Measurements from ENCODE around the gene ZC3H13. TPM values are rescaled to one million over a fixed set of nuclear protein-coding genes. Genes with fewer than 3 reads are reported as not detected.

ZC3H13 gene
- total RNA-seq, 1 donor from 2014 or later: 72.3 TPM

DNA sequence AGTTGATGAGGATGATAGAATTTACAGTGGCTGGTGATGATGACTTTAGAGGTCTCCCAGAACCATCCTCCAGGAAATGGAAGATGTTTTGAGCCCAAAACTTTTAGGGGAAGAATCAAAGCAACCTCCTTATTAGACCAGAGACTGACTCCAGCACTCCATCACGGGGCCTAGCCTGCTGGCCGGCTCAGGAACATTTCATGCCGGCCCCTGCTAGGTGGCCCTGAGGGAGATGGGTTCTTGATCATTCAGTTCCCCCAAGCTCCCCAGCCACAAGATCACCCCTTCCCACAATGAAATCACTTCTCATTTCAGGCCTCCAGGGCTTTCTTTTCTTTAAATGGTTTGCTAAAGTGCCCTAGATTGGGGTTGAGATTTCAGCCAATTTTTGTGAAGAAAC is 121.3 kb downstream of the ZC3H13 start:
- Mint-ChIP-seq H3K27ac (ENCODE audit: unreplicated experiment) (no peak overlapping the region), H3K36me3 (ENCODE audit: unreplicated experiment) (no peaks in the 10 kb centered on the region), H3K27me3 (ENCODE audit: unreplicated experiment) (peaks cover 3% of the 10 kb centered on the region), H3K9me3 (ENCODE audit: unreplicated experiment) (no peaks in the 10 kb centered on the region), H3K4me1 (ENCODE audit: low read depth, unreplicated experiment) (peaks cover under 1% of the 10 kb centered on the region), H3K4me3 (ENCODE audit: unreplicated experiment) (no peak overlapping the region)
- DNase-seq: no peak
- TF ChIP-seq, protein P1, sequence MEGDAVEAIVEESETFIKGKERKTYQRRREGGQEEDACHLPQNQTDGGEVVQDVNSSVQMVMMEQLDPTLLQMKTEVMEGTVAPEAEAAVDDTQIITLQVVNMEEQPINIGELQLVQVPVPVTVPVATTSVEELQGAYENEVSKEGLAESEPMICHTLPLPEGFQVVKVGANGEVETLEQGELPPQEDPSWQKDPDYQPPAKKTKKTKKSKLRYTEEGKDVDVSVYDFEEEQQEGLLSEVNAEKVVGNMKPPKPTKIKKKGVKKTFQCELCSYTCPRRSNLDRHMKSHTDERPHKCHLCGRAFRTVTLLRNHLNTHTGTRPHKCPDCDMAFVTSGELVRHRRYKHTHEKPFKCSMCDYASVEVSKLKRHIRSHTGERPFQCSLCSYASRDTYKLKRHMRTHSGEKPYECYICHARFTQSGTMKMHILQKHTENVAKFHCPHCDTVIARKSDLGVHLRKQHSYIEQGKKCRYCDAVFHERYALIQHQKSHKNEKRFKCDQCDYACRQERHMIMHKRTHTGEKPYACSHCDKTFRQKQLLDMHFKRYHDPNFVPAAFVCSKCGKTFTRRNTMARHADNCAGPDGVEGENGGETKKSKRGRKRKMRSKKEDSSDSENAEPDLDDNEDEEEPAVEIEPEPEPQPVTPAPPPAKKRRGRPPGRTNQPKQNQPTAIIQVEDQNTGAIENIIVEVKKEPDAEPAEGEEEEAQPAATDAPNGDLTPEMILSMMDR (IDR thresholded peaks at IDR 0.05; ENCODE audit: partially characterized antibody, unreplicated experiment): no peak

DNA sequence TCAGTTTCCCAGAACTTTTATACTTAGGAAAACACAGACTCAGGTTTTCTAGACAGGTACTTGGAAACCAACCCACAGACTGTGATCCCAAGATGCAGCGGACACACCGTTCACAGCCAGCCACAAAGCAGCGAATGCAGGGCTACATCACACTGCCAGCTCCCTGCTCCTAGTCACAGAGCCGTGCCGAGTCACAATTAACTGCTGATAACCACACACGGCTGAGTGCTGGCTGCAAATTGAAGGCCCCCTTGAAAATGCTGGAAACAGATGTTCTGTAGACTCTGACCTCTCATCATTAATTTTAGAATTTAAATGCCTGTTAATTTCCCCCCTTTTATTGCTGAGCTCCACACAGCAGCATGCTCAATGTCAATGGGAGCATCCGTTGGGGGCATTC is 122.4 kb downstream of the ZC3H13 start:
- Mint-ChIP-seq H3K4me1 (ENCODE audit: low read depth, unreplicated experiment) (no peaks in the 10 kb centered on the region), H3K36me3 (ENCODE audit: unreplicated experiment) (no peaks in the 10 kb centered on the region), H3K4me3 (ENCODE audit: unreplicated experiment) (no peak overlapping the region), H3K9me3 (ENCODE audit: unreplicated experiment) (no peaks in the 10 kb centered on the region), H3K27me3 (ENCODE audit: unreplicated experiment) (peaks cover 1% of the 10 kb centered on the region), H3K27ac (ENCODE audit: unreplicated experiment) (no peak overlapping the region)
- TF ChIP-seq, protein P1 (IDR thresholded peaks at IDR 0.05; ENCODE audit: partially characterized antibody, unreplicated experiment): no peak
- DNase-seq: no peak

DNA sequence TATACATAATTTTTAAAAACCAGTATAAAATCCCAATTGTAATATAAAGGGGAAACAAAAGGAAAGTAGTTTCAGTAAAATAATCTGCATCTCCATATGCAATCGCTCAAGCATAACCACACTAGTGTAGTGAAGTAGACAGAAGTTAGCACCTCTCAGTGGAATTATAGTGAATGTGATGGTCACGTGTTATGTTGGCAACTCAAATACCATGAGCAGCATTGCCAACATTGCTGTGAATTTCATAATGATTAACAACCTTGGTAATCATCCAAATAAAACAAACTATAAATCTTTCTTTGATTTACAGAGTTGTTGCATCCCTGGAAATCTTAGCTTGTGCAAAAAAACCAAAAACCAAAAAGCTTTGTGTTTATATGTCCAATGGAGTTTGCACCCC is 123.7 kb downstream of the ZC3H13 start:
- no peaks in the 10 kb centered on the region for H3K9me3 Mint-ChIP-seq (ENCODE audit: unreplicated experiment)

DNA sequence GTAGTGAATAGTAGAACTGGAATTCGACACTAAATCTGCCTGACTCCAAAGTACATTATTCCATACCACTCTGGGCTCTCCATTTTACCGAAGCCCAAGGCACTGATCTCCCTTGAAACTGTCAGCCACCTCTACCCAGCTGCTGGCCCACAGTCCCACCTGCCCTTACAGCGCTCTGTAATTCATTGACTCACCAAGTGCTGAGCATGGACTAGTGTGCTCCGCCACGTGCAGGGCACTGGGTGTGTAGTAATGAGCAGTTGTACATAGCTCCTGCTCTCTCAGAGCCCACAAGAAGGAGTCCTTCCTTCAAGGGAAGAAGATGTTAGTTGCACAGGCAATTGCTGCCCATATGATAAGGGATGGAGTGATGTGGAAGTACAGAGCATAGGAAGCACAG is 124.4 kb downstream of the ZC3H13 start:
- peaks cover 1% of the 10 kb centered on the region for H3K27me3 Mint-ChIP-seq (ENCODE audit: unreplicated experiment)
- no peak for DNase-seq
- H3K4me1 Mint-ChIP-seq (ENCODE audit: low read depth, unreplicated experiment): no peaks in the 10 kb centered on the region
- H3K9me3 Mint-ChIP-seq (ENCODE audit: unreplicated experiment): no peaks in the 10 kb centered on the region
- no peak overlapping the region for H3K27ac Mint-ChIP-seq (ENCODE audit: unreplicated experiment)
- TF ChIP-seq, protein P1 (IDR thresholded peaks at IDR 0.05; ENCODE audit: partially characterized antibody, unreplicated experiment): no peak
- no peaks in the 10 kb centered on the region for H3K36me3 Mint-ChIP-seq (ENCODE audit: unreplicated experiment)
- H3K4me3 Mint-ChIP-seq (ENCODE audit: unreplicated experiment): no peak overlapping the region

More for the DNA sequence above, 123.7 kb downstream of the ZC3H13 start:
- Mint-ChIP-seq H3K27me3 (ENCODE audit: unreplicated experiment) (peaks cover 1% of the 10 kb centered on the region), H3K4me3 (ENCODE audit: unreplicated experiment) (no peak overlapping the region), H3K4me1 (ENCODE audit: low read depth, unreplicated experiment) (no peaks in the 10 kb centered on the region), H3K27ac (ENCODE audit: unreplicated experiment) (no peak overlapping the region), H3K36me3 (ENCODE audit: unreplicated experiment) (no peaks in the 10 kb centered on the region)
- TF ChIP-seq, protein P1 (IDR thresholded peaks at IDR 0.05; ENCODE audit: partially characterized antibody, unreplicated experiment): no peak
- DNase-seq: no peak

DNA sequence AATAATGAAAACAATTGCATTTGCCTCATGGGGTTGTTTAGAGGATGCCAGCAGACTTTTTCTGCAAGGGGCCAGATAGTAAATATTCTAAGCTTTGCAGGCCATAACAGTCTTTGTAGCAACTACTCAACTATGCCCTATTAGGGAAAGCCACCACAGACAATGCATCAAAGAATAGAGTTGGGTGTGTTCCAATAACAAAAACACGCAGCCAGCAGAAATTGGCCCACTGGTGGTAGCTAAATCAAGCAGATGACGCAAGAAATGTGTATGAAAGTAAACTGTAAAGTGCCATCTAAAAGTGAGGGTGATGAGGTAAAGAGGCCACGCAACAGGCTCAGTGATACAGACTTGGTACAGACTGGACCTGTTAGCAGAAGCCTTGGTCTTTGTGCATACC is 125.8 kb downstream of the ZC3H13 start:
- no peaks in the 10 kb centered on the region for H3K36me3 Mint-ChIP-seq (ENCODE audit: unreplicated experiment)
- no peak overlapping the region for H3K27ac Mint-ChIP-seq (ENCODE audit: unreplicated experiment)
- TF ChIP-seq, protein P1 (IDR thresholded peaks at IDR 0.05; ENCODE audit: partially characterized antibody, unreplicated experiment): no peak

More for the DNA sequence above, 125.8 kb downstream of the ZC3H13 start:
- Mint-ChIP-seq H3K27me3 (ENCODE audit: unreplicated experiment) (peaks cover 1% of the 10 kb centered on the region), H3K4me3 (ENCODE audit: unreplicated experiment) (no peak overlapping the region), H3K4me1 (ENCODE audit: low read depth, unreplicated experiment) (no peaks in the 10 kb centered on the region), H3K9me3 (ENCODE audit: unreplicated experiment) (no peaks in the 10 kb centered on the region)
- no peak for DNase-seq

Measured in glutamatergic neuron (in vitro differentiated cells).